ENCODE data around the gene RIPOR3.

DNA sequence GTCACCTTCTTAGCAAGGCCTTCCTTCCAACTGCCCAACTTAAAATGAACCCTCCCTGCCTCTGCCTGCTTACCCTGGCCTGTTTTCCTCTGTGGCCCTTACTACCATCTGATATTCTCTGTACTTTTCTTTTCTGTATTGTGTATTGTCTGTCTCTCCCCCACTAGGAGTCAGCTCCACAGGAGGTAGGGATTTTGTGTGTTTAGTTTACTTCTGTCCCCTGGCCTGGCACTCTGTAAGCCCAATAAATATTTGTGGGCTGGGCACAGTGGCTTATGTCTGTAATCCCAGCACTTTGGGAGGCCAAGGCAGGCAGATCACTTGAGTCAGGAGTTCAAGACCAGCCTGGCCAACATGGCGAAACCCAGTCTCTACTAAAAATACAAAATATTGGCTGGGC lies 72.8 kb downstream of the RIPOR3 start:
- TF ChIP-seq, protein P1, sequence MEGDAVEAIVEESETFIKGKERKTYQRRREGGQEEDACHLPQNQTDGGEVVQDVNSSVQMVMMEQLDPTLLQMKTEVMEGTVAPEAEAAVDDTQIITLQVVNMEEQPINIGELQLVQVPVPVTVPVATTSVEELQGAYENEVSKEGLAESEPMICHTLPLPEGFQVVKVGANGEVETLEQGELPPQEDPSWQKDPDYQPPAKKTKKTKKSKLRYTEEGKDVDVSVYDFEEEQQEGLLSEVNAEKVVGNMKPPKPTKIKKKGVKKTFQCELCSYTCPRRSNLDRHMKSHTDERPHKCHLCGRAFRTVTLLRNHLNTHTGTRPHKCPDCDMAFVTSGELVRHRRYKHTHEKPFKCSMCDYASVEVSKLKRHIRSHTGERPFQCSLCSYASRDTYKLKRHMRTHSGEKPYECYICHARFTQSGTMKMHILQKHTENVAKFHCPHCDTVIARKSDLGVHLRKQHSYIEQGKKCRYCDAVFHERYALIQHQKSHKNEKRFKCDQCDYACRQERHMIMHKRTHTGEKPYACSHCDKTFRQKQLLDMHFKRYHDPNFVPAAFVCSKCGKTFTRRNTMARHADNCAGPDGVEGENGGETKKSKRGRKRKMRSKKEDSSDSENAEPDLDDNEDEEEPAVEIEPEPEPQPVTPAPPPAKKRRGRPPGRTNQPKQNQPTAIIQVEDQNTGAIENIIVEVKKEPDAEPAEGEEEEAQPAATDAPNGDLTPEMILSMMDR (IDR thresholded peaks at IDR 0.05) = no peak
- no peak for TF ChIP-seq POLR2A (IDR thresholded peaks at IDR 0.05)
